ENCODE results near the gene PTPRF.

PTPRF gene

DNA sequence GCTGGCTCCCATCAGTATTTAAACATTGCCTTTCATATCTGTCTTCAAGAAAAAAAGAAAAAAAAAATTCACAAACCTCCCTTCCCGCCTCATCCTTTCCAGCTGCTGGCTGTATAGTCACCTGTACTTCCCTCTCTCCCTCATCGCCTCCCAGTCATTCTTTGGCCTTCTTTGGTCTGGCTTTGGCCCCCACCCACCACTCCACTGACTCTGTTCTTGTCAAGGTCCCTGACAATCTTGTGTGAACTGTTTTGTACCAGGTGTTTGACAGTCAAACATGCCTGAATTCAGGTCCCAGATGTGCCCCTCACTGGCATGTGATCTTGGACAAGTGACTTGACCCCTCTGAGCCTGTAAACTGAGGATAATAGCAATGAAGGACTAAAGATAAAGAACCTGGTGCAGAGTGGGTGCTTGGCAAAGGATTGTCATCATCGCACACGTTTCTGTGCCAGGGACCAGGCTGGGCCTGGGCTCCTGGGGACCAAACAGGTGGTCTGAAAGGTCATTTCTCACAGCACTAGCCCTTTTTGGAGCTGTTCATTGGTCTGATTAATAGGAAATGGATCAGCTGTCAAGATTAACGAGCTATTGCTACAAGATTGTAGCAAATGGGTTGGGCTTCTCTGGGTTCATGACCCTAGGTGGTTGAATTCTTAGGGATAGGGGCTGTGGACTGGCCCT is 21.5 kb downstream of the PTPRF start:
- no peak for DNase-seq (ENCODE audit: low read depth in 2 of 2, low spot score in 1 of 2)

- no peak for DNase-seq (ENCODE audit: low read depth in 2 of 2, low spot score in 1 of 2)
Measured at GRCh38 chr1:43552813-43553212, 22.1 kb downstream of the PTPRF start.

DNA sequence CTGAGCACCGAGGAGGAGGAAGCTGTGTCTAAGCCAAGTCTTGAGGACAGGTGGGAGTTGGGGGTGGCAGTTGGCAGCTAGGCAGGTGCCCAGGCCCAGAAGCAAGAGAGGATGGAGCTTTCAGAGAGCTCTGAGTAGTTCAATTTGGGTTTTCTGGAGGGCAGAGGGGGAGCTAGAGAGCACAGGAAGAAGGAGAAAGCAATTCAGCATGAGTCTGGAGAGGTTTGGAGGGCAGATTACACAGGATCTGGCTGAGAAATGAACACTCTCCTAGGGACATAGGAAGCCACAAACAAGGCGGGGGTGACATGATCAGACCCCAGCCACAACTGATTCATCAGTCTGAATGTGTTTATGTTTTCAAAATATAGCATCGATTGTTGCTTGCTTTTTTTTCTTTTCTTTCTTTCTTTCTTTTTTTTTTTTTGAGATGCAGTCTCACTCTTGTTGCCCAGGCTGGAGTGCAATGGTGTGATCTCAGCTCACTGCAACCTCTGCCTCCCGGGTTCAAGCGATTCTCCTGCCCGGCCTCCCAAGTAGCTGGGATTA is 23.8 kb downstream of the PTPRF start:
- no peak for DNase-seq (ENCODE audit: low read depth in 2 of 2, low spot score in 1 of 2)

DNA sequence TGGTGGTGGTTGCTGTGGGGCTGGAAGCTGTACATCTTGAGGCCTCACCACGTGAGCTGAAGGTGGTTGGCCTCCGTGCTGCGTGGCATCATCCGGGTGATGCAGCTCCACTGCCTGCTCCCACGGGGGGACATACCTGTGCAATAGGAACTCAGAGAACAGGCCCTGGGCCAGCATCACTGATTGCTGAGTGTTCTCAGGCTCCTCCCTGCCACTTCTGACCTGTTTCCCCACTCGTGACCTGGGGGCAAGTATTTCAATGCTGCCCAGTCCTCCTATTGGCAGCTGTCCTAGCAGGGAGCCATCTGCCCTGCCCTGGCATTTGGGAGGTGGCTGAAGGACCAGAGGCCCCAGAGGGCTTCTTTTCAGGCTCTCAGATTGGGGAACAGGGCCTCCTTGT is 26.1 kb downstream of the PTPRF start:
- no peak for DNase-seq (ENCODE audit: low read depth in 2 of 2, low spot score in 1 of 2)

DNA sequence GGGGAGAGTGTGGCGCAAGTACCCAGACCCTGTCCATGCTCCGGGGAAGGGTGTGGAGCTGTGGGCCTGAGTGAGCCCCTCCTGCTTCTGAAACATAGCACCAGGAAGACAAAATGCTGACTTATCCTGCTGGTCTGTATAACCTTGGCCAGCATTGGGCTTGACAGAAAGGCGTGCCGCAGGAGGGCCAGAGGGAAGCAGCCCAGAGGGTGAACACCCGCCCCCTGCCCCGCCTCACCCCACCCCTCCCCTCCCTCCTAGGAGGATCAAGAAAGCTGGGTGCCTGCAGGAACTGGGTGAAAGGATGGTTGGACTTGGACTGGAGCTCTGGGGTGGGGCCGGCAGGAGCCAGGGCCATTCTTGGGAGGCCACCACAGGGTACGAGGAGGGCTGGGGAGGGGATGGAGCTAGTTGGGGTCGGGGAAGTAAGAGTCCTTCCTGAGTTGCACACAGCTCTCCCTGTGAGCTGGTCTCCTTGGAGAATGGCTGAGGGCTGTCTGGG is 27.1 kb downstream of the PTPRF start:
- no peak for DNase-seq (ENCODE audit: low read depth in 2 of 2, low spot score in 1 of 2)

DNA sequence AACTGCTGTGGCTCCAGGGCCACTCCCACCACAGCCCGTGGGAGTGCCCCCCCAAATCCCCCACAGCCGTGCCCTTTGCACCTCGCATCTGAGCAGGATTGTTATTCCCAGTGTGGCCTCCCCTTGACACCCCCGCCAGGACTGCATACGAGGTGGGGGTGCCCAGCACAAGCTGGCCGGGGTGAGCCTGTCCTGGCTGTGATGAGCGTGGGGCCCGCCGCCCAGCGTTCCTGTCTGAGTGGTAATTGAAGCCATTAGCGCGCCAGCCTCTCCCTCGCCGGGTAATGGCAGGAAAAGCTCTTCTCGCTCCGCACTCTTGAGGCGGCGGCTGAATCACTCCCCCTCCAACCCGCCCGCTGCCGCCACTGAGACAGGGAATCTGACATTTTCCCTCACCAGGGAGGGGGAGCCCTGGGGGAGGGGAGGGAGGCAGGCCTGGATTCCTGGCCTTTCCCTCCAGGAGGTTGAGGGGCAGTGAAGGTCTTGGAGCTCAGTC is 27.7 kb downstream of the PTPRF start:
- DNase-seq (ENCODE audit: low read depth in 2 of 2, low spot score in 1 of 2) = no peak

GRCh38 chr1:43559714-43560113 is 29.0 kb downstream of the PTPRF start:
- no peak for DNase-seq (ENCODE audit: low read depth in 2 of 2, low spot score in 1 of 2)

- no peak for DNase-seq (ENCODE audit: low read depth in 2 of 2, low spot score in 1 of 2)
Measured at GRCh38 chr1:43560286-43560685, 29.6 kb downstream of the PTPRF start.

DNA sequence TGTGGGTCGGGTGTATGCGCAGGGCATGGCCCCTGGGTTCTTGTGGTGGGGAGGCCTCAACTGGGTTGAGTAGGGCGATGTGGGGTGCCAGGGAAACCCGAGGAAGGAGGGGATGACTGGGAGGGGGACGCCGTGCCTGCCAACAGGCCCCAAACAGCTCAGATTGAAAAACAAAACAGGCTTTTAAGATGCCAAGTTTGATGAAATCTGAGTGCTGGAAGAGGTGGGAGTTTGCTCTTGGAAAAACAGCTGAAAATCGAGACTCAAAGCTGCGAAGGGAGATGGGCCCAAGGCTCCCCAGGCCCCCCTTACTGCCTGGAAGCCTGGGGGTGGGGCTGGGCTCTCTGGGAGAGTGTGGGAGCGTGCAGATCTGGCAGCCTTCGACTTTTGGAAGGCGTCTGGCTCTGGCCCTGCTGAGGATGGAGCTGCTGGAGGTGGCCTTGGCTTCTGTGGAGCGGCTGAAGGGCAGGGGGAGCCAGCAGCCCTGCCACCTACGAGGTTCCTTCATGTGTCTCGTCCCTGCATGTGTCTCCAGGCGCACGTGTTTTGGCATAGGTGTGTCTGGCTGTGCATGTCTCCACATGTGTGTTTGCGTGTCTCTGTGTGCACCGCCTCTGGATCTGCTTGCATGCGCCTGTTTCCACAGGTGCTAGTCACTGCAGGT is 33.3 kb downstream of the PTPRF start:
- no peak for DNase-seq (ENCODE audit: low read depth in 2 of 2, low spot score in 1 of 2)

- no peak for DNase-seq (ENCODE audit: low read depth in 2 of 2, low spot score in 1 of 2)
Measured at GRCh38 chr1:43564551-43565348, 34.1 kb downstream of the PTPRF start.

DNA sequence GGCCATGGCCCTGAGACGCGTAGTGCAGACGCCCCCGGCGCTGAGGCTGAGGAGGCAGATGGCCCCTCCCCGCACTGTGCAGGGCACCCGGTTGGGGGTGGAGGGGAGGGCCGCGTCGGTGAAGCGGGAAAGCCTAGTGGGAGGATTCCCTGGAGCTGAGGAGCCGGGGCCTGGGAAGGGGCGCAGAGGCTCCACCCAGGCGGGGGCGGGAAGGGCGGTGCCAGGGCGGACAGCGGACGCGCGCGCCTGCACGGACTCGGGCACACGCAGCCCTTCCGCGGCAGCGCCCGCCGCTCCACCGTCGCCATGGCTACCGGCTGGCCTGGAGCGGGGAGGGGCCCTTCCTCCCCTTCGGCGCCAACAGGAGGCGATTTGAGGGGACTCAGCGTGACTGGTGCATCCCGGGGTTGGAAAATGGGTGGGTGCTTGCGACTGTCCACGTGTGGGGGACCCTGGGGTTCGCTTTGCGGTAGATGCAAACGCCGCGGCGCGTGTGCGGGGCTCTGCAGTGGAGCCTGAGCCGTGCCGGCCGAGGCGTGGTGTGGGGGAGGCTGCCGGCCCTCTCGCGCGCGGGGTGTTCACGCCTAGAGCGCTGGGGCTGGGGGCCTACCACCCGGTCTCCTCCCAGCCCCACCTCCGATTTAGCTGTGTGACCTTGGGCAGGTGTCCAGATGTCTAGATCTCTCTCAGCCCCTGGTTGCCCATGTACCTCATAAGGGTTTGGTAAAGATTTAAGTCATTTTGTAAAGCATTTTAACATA is 35.1 kb downstream of the PTPRF start:
- DNase-seq (ENCODE audit: low read depth in 2 of 2, low spot score in 1 of 2) = no peak

- no peak for DNase-seq (ENCODE audit: low read depth in 2 of 2, low spot score in 1 of 2)
Measured at GRCh38 chr1:43566382-43567044, 35.8 kb downstream of the PTPRF start.

GRCh38 chr1:43569175-43569574 is 38.5 kb downstream of the PTPRF start:
- no peak for DNase-seq (ENCODE audit: low read depth in 2 of 2, low spot score in 1 of 2)

- DNase-seq (ENCODE audit: low read depth in 2 of 2, low spot score in 1 of 2) = no peak
Measured at GRCh38 chr1:43570277-43570676, 39.6 kb downstream of the PTPRF start.

- DNase-seq (ENCODE audit: low read depth in 2 of 2, low spot score in 1 of 2) = no peak
Measured at GRCh38 chr1:43570715-43571114, 40.0 kb downstream of the PTPRF start.

- no peak for DNase-seq (ENCODE audit: low read depth in 2 of 2, low spot score in 1 of 2)
Measured at GRCh38 chr1:43572084-43572483, 41.4 kb downstream of the PTPRF start.

GRCh38 chr1:43572538-43572937 is 41.9 kb downstream of the PTPRF start:
- no peak for DNase-seq (ENCODE audit: low read depth in 2 of 2, low spot score in 1 of 2)

GRCh38 chr1:43573066-43573800 is 42.5 kb downstream of the PTPRF start:
- DNase-seq (ENCODE audit: low read depth in 2 of 2, low spot score in 1 of 2) = no peak

GRCh38 chr1:43576521-43576920 is 45.8 kb downstream of the PTPRF start:
- DNase-seq (ENCODE audit: low read depth in 2 of 2, low spot score in 1 of 2) = no peak

Data from stimulated activated CD8-positive, alpha-beta memory T cell treated with anti-CD3 and anti-CD28 coated beads, Interleukin-4, amount 100 ng/mL, for 1 hour (primary cell).